NOMO-1 treated with dmso at 0.1 percent for 144 hours (cell line): ENCODE data around the gene KCTD13.
"Not testable (repeated sequence)": the region's sequence is repeated elsewhere in the genome, so short reads cannot be mapped to it uniquely, and the experiment has no call there.

Source experiments
- DNase-seq: peaks from one replicate; lab custom pipeline; 2025; ENCODE audit not compliant: unreplicated experiment; lab: John Stamatoyannopoulos, UW

The KCTD13 gene

DNA sequence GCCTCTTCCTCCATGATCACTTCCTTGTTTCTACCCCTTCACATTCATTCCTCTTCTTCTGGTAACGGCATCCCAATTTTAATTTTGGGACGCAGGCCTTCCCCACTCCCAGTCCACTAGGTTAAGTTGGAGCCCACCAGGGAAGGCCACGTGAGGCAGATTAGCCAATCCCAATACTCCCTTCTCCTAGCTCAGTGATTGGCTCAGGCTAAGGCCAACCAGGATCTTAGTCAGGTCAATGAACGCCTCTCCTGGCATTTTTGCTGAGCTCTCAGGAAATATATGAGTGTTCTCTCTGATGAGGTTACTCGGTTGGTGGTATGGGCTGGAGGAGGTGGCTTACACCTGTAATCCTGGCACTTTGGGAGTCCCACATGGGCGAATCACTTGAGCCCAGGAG, 42.0 kb downstream of the KCTD13 start:
- no peak for DNase-seq

DNA sequence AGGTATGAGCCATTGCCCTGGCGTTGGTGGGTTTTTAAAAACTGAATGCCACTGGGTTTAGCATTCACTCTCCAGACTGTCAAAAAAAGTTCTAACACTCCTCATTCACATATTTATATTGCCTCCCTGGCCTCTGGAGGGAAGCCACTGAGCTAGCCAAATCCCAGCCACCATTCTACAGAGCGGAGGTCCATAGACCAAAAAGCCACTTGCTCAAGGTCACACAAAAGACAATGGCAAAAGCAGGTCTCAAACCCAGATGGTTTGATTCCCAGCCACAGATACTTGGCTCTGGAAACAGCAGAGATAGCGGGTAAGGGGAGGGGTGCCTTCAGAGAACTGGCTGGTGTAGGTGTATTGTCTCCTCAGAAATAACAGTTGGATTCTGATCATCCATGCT, 45.0 kb downstream of the KCTD13 start:
- DNase-seq: no peak

DNA sequence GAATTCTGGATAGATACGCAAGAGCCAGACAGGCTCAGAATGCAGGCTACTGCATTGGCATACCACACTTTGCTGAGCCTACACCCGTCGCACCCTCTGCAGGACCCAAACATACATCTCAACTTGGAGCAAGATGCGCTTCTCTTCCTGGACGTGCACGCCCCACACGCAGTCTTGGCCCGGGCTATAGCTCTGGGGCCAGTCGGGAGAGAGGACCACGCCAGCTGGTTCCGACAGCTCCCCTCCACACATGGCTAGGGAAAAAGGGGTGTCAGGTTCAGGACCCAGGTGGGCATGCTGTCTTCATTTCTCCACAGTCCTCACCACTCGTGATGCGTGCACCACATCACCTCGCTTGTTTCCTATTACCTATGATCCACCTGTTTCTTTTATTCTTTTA, 47.9 kb downstream of the KCTD13 start:
- no peak for DNase-seq

DNA sequence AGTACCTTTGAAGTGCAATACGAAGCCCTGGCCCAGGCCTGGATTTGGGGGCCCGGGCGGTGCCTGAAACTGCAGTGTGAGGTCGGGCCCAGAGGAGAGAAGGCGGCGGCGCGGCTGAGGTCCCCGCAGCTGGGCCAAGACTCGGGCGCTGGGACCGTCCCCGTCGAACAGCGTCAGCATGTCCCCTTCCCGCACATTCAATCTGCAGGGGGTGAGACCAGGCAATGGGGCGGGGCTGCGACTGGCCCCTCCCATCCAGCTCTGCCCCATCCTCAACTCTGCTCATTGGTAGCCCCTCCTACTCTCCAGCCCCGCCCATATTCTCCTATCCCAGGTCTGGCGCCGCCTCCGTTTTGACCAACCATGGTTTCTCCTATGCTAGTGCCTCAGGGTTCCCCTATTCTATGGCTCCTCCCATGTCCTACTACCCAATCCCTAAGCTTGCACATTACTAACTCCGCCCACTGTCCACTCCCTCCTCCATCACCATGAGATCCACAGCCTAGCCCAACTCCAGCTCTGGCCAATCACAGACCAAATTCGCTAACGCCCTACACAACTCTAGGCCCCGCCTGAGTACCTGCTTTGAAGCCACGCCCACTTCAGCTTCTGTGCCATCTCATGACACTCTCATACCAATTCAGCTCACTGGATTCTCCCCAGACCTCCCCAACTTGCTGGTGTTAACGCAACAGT, 48.6 kb downstream of the KCTD13 start:
- DNase-seq: no peak

DNA sequence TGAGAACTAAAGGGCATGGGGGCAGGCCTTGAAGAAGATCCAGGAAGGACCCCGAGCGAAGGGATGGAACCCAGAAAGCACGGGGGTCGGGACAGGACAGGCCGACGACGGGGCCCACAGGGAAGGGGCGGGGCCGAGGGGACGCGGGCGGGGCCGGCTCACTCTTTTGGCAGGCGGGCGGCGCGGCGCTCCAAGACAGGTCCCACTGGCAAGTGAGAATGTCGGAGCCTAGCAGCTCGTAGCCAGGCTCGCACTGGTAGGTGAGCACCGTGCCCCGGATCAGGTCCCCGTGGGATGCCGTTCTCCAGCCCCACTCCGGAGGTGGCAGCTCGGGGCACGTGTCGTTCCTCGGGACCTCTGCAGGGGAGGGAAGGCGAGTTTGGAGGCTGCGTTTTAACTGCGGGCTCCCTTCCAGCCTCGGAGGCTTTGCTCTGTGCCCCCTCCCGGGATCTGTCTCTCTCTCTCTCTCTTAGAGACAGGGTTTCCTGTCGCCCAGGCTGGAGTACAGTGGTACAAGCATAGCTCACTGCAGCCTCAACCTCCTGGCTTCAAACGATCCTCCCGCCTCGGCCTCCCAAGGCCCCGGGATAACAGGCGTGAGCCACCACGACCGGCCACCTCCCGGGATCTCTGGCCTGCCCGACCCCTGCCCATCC, 49.3 kb downstream of the KCTD13 start:
- DNase-seq: no peak

DNA sequence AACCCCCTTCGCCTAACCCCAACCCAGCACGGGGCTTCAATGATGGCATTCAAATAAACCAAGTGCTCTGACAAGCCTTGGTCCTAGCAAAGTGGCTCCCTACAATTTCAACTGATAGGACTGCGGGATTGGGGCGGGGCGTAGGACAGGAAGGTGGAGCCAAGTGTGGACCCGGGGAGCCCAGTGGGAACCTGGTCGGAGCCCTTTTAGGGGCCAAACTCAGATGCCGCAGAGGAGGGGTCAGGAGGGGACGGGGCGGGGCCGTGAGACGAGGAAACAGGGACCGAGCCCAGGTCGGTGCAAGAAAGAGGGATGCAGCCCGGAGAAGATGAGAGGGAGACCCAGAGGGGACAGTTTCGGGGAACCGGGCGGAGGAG, 49.8 kb downstream of the KCTD13 start:
- no peak for DNase-seq

DNA sequence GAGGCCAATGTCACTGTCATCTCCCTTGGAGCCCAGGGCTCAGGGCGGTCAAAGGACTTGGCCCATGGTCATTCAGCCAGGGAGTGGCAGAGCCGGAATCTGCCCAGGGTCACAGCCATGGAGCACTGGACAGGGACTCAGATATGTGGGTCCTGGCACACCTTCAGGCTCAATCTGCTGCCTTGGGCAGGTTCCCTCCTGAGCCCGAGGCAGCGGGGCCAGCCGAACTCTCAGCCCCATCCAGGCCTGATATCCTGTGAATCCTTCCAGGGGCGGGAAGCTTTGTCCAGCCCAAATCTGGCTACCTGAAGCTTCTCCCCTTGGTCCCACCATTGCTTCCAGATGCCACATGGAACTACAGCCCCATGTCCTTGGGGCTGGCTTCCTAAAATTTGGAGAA, 50.8 kb downstream of the KCTD13 start:
- no peak for DNase-seq

DNA sequence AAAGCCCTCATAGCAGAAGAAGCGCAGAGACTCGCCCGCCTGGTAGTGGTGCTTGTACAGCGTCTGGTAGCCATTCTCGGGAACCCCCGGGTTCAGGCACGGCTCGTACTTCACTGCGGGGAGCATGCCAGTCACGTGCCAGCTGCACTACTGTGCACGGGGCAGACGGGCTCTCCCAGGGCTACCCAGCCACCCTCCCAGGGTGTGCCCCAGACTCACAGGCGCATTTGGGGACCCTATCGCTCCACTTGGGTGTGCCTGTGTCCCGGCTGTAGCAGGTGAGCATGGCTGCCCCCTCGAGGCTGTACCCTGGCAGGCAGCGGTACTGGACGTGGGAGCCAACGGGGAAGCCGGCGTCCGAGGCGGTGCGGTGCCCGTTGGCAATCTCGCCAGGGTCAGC, 52.7 kb downstream of the KCTD13 start:
- no peak for DNase-seq

DNA sequence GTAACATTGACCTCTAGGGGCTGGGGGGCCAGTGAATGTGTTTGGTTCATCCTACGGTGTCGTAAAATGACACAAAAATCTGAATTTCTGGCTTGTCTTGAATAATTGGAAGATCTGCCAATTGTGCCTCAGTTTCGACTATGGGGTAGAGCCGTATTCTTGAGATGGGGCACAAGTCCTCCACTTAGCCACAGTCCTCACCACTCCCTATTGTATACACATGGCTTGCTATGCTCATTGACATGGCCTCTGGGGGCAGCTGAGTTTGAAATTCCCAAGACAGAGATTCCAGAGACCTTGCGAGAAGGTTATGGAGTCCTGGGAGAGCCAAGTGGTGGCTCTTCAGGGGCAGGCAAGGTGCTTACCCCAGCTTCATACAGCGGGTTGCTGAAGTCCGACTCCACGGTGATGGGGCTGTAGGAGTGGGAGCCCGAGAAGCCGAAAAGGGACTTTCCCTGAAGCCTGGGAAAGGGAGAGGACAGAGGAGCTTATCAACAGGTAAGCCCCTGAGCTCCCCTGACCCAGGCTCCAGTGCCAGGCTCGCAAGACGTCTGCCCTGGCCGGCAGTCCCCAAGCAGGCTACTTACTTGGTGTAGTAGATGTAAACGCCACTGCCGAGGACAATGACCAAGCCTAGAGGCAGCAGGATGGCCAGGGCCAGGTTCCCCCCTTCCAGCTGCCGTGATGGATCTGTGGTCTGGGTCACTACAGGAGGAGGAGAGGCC, 54.0 kb downstream of the KCTD13 start:
- DNase-seq: no peak

DNA sequence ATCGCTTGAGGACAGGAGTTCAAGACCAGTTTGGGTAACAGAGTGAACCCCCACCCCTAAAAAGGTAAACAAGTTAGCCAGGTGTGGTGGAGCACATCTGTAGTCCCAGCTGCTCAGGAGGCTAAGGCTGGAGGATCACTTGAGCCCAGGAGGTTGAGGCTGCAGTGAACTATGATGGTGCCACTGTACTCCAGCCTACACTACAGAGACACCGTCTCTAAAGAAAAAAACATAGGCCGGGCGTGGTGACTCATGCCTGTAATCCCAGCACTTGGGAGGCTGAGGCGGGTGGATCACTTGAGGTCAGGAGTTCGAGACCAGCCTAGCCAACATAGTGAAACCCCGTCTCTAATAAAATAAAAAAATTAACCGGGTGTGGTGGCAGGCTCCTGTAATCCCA, 57.0 kb downstream of the KCTD13 start:
- DNase-seq: not testable (repeated sequence)

DNA sequence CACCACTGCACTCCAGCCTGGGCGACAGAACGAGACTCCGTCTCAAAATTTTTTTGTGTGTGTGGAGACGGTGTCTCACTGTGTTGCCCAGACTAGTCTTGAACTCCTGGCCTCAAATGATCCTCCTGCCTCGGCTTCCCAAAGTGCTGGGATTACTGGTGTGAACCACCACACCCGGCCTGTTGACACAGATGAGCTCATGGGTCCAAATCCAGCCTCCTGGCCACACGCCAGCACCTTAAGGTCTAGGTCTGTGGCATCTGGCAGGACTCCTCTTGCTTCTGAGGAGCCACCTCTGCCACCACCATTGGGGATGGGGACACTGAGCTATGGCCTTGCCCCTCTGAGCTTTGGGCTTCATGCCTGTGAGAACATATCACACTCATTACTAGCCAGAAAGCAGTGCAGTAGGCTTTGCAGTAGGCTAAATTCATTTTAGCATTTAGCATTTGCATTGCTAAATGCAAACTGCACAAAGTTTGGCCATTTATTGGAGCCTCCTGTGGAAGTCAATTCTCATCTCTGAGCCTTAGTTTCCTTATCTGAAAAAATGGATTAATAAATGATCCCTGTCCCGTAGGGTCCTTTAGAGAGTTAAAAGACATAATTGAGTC, 57.5 kb downstream of the KCTD13 start:
- DNase-seq: no peak

DNA sequence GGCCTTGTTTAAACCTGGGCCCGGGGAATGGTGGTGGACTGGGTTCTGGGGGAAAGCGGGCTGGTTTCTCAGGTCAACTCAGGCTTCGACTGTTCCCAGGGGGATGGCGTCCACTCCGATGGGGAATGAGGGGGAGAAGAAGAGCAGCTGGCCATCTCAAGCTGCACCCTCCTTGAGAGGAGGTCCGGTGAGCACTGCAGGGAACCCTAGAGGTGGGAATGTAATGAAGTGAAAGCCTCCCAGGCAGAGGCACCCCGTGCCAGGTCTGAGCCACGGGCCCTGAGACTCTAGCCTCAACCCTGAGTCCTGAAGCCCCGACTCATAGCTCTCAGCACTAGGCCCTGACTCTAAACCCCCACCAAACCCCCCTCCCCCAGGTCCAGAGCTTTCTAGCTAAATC, 61.8 kb downstream of the KCTD13 start:
- DNase-seq: no peak

DNA sequence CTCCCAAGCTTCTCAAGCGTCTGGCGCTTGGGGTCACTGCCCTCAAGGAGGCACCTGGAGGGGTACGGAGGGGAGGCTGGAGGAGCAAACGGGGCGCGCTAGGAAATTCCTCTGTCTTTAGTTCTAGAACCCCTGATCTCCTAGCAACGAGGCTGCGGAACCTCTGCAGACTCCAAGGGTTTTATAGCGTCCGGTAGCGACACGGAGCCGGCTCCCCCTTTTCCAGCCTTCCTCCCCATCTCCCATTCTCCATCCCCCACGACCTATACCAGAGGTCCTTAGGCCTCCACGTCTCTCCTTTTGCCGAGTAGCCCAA, 62.4 kb downstream of the KCTD13 start:
- no peak for DNase-seq

DNA sequence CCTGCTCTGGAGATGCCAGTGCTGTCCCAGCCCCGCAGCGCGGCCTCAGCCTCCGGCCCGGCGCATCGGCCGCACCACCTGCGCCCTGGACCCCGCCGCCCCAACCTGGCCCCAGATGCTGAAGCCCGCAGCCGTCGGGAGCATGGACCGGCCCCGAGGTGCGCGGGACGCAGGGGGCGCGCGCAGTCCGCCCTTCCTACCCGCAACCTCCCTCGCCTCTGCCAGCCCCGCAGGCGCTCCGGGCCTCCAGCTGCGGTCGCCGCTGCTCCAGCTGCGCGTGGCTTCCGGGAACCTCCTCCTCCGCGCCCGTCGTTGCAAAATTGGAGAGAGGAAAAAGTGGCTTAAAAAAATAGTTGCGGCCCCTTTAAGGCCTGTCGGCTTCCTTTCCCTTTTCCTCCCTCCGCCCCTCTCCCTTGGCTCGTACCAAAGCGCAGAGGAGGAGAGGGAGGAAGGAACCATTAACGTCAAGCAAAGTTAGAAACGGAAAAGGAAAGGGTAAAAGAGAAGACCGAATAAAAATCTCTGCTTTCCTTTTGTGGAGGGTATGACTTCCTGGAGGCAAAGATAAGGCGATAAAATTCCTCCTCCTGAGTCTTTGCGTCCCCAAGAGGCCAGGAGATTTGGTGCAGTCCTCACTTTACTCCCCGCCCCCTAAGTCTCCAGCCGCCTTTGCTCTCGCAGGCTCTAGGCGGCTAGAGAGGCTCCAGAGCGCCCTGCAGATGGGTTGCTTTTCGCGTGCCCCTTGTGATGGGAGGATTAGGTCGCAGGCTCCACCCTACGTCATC, 63.0 kb downstream of the KCTD13 start, which contains the start of gene CDIPT:
Gene CDIPT (minus strand): TSS at position 343 of the 785 bp plus-strand sequence. CDS start 369 bp downstream, outside the sequence.
- peak; percentile 96 for DNase-seq

DNA sequence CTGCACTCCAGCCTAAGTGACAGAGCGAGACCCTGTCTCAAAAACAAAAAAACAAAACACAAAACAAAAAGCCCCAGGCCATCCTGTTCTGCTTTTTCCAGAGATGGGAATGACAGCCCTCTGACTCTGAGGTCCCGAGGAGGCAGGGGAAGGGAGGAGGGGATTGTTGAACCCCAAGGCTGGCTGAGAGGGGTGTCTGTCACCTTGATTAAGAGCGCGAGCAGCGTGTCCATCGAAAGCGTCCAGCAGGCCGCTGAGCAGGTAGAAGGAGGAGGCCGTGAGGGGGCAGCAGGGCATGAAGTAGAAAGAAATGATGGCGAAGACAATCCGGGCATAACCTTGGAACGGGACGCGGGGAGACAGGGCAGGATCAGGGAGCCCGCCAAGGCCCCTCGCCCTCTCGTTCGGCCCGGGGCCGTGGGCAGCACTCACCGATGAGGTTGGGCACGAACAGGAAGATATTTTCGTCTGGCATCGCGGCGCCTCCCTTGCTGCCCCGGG, 63.6 kb downstream of the KCTD13 start:
- no peak for DNase-seq

DNA sequence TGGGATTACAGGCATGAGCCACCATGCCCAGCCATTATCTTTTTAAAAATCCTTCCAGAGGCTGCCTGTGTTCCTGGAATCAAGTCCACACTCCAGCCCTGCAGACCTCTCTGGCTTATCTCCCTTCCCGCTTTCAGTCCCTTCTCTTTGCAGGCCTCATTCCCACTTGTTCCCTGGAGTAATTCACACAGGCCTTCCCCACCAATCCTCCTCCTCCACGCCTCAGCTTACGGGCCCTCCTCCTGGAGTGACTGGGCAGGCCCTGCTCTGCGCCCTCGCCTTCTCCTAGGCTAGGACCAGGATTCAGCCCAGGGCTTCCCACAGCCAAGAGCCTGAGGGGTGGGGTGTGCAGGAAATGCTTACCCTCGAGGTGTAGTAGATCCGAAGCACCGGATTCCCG, 65.8 kb downstream of the KCTD13 start:
- no peak for DNase-seq

DNA sequence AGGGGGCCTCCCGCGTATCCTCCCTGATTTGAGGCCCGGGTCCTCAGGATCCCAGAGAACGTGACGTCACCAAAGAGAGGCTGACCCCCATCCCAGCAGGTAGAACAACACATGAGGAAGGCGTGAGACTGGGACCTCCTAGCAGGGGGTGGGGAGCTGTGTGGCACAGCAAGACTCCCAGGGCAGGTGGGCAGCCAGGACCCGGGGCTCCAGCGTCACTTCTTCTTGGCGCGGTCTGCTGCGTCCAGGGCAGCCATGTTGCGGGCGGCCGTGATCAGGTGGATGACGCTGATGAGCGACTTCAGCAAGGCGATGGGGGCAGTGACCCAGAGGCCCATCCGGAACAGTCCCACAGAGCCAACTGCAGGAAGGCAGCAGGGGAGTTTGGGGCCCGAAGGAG, 67.1 kb downstream of the KCTD13 start:
- no peak for DNase-seq

DNA sequence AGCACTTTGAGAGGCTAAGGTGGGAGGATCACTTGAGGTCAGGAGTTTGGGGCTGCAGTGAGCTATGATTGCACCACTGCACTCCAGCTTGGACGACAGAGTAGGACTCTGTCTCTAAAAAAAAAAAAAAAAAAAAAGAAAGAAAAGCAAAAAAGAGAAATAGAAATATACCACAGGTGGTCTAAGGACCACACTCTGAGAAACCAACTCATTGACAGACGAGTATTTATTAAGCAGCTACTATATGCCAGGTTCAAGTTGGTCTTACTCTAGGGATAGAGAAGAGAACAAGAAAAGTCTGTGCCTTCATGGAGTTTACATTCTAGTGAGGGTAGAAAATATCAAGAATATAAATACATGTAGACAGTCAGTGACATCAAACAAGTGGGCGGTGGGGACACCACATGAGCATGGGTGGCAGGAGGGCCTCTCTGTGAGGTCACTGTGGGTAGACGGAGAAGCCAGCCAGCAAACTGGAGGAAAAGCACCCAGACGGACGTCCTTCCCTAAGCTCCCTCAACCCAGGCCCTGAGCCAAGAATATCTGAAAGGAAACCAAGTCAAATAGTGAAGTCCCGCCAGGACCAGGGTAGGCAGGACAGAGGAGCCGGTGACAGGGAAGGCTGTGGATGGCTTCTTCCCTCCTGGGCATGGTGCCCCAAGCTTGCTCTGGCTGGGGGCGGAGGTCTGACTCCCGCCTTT, 67.7 kb downstream of the KCTD13 start:
- DNase-seq: no peak

DNA sequence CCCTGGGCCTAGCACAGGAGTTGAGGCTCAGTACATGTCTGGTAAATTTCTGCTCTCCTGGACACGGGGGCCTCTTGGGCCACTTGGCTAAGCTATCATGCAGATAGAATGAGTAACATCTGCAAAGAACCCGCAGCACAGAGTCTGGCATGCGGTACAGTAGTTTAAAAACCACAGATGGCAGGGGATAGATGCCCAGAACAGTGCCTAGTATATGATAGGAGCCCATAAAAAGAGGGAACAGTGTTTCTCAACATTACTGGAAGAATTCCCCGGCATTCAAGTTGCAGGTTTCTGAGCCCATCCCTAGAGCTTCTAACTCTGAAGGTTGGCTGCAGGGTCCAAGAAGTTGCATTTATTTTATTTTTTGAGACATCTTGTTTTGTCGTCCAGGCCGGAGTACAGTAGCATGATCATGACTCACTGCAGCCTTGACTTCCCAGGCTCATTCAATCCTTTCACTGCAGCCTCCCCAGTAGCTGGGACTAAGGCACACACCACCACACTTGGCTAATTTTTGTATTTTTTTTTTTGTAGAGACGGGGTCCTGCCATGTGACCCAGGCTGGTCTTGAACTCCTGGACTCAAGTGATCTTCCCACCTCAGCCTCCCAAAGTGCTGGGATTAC, 68.8 kb downstream of the KCTD13 start:
- DNase-seq: no peak
